H9 (cell line): ENCODE data around the gene AIF1. TPM values are rescaled to one million over a fixed set of nuclear protein-coding genes. Genes with fewer than 3 reads are reported as not detected.

Experiments
- DNase-seq: peaks from one replicate; pipeline ENCODE4 v3.0.0-alpha.2; 2017
- H2AFZ ChIP-seq: one replicate; pipeline ENCODE4 v1.6.1; 2013; ENCODE audit warnings: mild to moderate bottlenecking, low read length, control low read depth, moderate library complexity
- H2AK5ac ChIP-seq: 2 replicates; pipeline ENCODE4 v1.6.1; 2013; ENCODE audit warnings: low read length, control low read depth, mixed read lengths; ENCODE audit not compliant: insufficient read length
- H2BK120ac ChIP-seq: one replicate; pipeline ENCODE4 v1.6.1; 2013; ENCODE audit warnings: low read depth, mild to moderate bottlenecking, low read length, control low read depth, inconsistent platforms; ENCODE audit not compliant: poor library complexity, severe bottlenecking
- H2BK12ac ChIP-seq: 2 replicates; pipeline ENCODE4 v1.6.1; 2013; ENCODE audit warnings: low read length, control low read depth, mixed read lengths, low read depth; ENCODE audit not compliant: insufficient read length
- H2BK15ac ChIP-seq: 2 replicates; pipeline ENCODE4 v1.6.1; 2013; ENCODE audit warnings: low read depth, low read length, control low read depth
- H2BK20ac ChIP-seq: one replicate; pipeline ENCODE4 v1.6.1; 2013; ENCODE audit warnings: low read depth, mild to moderate bottlenecking, low read length, control low read depth, inconsistent platforms; ENCODE audit not compliant: poor library complexity, severe bottlenecking
- H2BK5ac ChIP-seq: 2 replicates; pipeline ENCODE4 v1.6.1; 2013; ENCODE audit warnings: low read length, control low read depth, mixed read lengths; ENCODE audit not compliant: insufficient read length
- H3K14ac ChIP-seq: 2 replicates; pipeline ENCODE4 v1.6.1; 2013; ENCODE audit warnings: low read length, control low read depth; ENCODE audit not compliant: insufficient read depth
- H3K18ac ChIP-seq: 2 replicates; pipeline ENCODE4 v1.6.1; 2013; ENCODE audit warnings: low read depth, mild to moderate bottlenecking, mixed read lengths, low read length, control low read depth; ENCODE audit not compliant: insufficient read length
- H3K23ac ChIP-seq: 2 replicates; pipeline ENCODE4 v1.6.1; 2013; ENCODE audit warnings: low read length, control low read depth, mixed read lengths, low read depth; ENCODE audit not compliant: insufficient read length
- H3K23me2 ChIP-seq: 2 replicates; pipeline ENCODE4 v1.6.1; 2013; ENCODE audit warnings: low read depth, mild to moderate bottlenecking, mixed read lengths, low read length, control low read depth; ENCODE audit not compliant: insufficient read length, poor library complexity, severe bottlenecking
- H3K27ac ChIP-seq: 2 replicates; pipeline ENCODE4 v1.5.1; 2013; ENCODE audit warnings: low read length, control low read depth, mixed read lengths, low read depth; ENCODE audit not compliant: insufficient read length
- H3K27me3 ChIP-seq: 2 replicates; pipeline ENCODE4 v1.6.1; 2013; ENCODE audit warnings: low read length, control low read depth, inconsistent platforms; ENCODE audit not compliant: insufficient read depth
- H3K4ac ChIP-seq: 2 replicates; pipeline ENCODE4 v1.6.1; 2013; ENCODE audit warnings: low read depth, mild to moderate bottlenecking, control low read depth, inconsistent platforms, low read length, moderate library complexity
- H3K4me1 ChIP-seq: 2 replicates; pipeline ENCODE4 v1.6.1; 2013; ENCODE audit warnings: low read length, control low read depth, inconsistent platforms; ENCODE audit not compliant: insufficient read depth
- H3K4me2 ChIP-seq: 2 replicates; pipeline ENCODE4 v1.6.1; 2013; ENCODE audit warnings: low read length, control low read depth, mixed read lengths; ENCODE audit not compliant: insufficient read length, insufficient read depth
- H3K56ac ChIP-seq: 2 replicates; pipeline ENCODE4 v1.6.1; 2013; ENCODE audit warnings: low read depth, mild to moderate bottlenecking, mixed read lengths, low read length, control low read depth; ENCODE audit not compliant: insufficient read length
- H3K79me1 ChIP-seq: 2 replicates; pipeline ENCODE4 v1.6.1; 2013; ENCODE audit warnings: low read depth, mild to moderate bottlenecking, moderate library complexity, low read length, control low read depth, inconsistent platforms; ENCODE audit not compliant: insufficient read depth, poor library complexity, severe bottlenecking
- H3K79me2 ChIP-seq: 2 replicates; pipeline ENCODE4 v1.6.1; 2013; ENCODE audit warnings: low read length, control low read depth, inconsistent platforms; ENCODE audit not compliant: insufficient read depth
- H3K9ac ChIP-seq: 2 replicates; pipeline ENCODE4 v1.6.1; 2013; ENCODE audit warnings: low read length, control low read depth, mixed read lengths; ENCODE audit not compliant: insufficient read length; ENCODE audit errors: extremely low read depth
- H3K9me3 ChIP-seq: one replicate; pipeline ENCODE4 v1.6.1; 2013; ENCODE audit warnings: low read depth, low read length, inconsistent platforms; ENCODE audit not compliant: control insufficient read depth
- H3T11ph ChIP-seq: one replicate; pipeline ENCODE4 v1.6.1; 2013; ENCODE audit warnings: mild to moderate bottlenecking, low read length, control low read depth, inconsistent platforms
- H4K20me1 ChIP-seq: one replicate; pipeline ENCODE4 v1.6.1; 2013; ENCODE audit not compliant: control insufficient read depth, insufficient read length, insufficient read depth
- H4K5ac ChIP-seq: 2 replicates; pipeline ENCODE4 v1.6.1; 2013; ENCODE audit warnings: low read depth, mild to moderate bottlenecking, mixed read lengths, low read length, control low read depth; ENCODE audit not compliant: insufficient read length
- H4K8ac ChIP-seq: replicated peaks from 2 replicates; pipeline ENCODE4 v1.6.1; 2013; ENCODE audit warnings: low read length, control low read depth, mixed read lengths, low read depth; ENCODE audit not compliant: insufficient read length
- H4K91ac ChIP-seq: 2 replicates; pipeline ENCODE4 v1.6.1; 2013; ENCODE audit warnings: low read depth, mild to moderate bottlenecking, moderate library complexity, mixed read lengths, low read length, control low read depth; ENCODE audit not compliant: insufficient read length
- H3K27ac Mint-ChIP-seq, 3 experiments: 2 replicates in 2 of 3; 3 replicates in 1 of 3; pipeline ENCODE4 v1.8.0; 2020 to 2021; ENCODE audit warnings: mixed read lengths in 3 of 3, mild to moderate bottlenecking in 1 of 3, moderate library complexity in 1 of 3
- H3K27me3 Mint-ChIP-seq: 2 replicates; pipeline ENCODE4 v1.8.0; 2021; ENCODE audit warnings: low read depth, mild to moderate bottlenecking, moderate library complexity, mixed read lengths
- H3K36me3 Mint-ChIP-seq, 3 experiments: 2 replicates in 2 of 3; 3 replicates in 1 of 3; pipeline ENCODE4 v1.8.0; 2020 to 2021; ENCODE audit warnings: low read depth in 3 of 3, mixed read lengths in 3 of 3; ENCODE audit not compliant: insufficient read depth in 1 of 3
- H3K4me1 Mint-ChIP-seq, 2 experiments: 2 replicates each; pipeline ENCODE4 v1.8.0; 2020; ENCODE audit warnings: mixed read lengths in 2 of 2
- H3K4me3 Mint-ChIP-seq, 2 experiments: 2 replicates in 1 of 2; 3 replicates in 1 of 2; pipeline ENCODE4 v1.8.0; 2020 to 2021; ENCODE audit warnings: mild to moderate bottlenecking in 2 of 2, mixed read lengths in 2 of 2, moderate library complexity in 1 of 2
- H3K9me3 Mint-ChIP-seq, 2 experiments: 2 replicates in 1 of 2; 3 replicates in 1 of 2; pipeline ENCODE4 v1.8.0; 2020; ENCODE audit warnings: mild to moderate bottlenecking in 2 of 2, mixed read lengths in 2 of 2, moderate library complexity in 1 of 2
- WGBS: extraction: QIAGEN DNeasy Blood & Tissue Kit; methylation state at CpG from one replicate; pipeline ENCODE4 v1.1.7; 2013; ENCODE audit warnings: missing lambda C conversion rate, low lambda C conversion rate, mixed read lengths; ENCODE audit not compliant: insufficient read length; ENCODE audit errors: extremely low coverage; 5-methylcytosine and 5-hydroxymethylcytosine counted together
- total RNA-seq: library from RNA; stranded (reverse); gene quantifications from 2 replicates; pipeline ENCODE4 v1.2.1, GENCODE V29; 2021
- TF ChIP-seq, protein P1 (sequence below): fragments of 200-600 bp; sonication (generic); conservative IDR thresholded peaks from 3 replicates; pipeline ENCODE4 v1.8.0; 2021; ENCODE audit warnings: antibody characterized with exemption, mild to moderate bottlenecking

AIF1 gene
- total RNA-seq, 1 experiment from 2014 or later: 4.2 TPM

DNA sequence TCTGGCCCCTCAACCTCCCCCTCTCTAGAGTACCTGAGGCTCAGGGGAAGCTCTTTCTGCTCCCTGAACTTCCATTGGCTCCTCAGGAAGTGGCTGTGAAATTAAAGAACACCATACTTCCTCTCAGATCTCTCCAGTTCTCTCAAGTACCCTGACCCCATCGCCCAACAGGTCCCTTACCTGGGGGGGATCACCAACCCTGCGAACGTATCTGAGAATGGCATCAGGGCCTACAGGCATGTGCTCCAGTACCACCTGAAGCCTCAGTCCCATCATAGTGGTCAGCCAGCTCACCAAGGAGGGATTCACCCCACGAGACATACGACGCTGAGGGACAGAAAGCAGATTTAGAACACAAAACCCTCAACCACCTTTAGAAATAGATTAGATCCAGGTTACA lies 25.6 kb downstream of the AIF1 start:
- no peak overlapping the region for H3K4me2 ChIP-seq
- H2BK20ac ChIP-seq: no peak overlapping the region
- no peaks in the 10 kb centered on the region for H3K79me2 ChIP-seq
- no peak overlapping the region for H4K91ac ChIP-seq
- WGBS: no CpG with 5 or more reads among the region's 6 CpGs
- no peak overlapping the region for H2BK120ac ChIP-seq
- no peaks in the 10 kb centered on the region for H3K79me1 ChIP-seq
- H3K9ac ChIP-seq: no peak overlapping the region
- H2AFZ ChIP-seq: no peak overlapping the region
- no peaks in the 10 kb centered on the region for H3K4me1 ChIP-seq
- H3K23me2 ChIP-seq: no peaks in the 10 kb centered on the region
- TF ChIP-seq, protein P1, sequence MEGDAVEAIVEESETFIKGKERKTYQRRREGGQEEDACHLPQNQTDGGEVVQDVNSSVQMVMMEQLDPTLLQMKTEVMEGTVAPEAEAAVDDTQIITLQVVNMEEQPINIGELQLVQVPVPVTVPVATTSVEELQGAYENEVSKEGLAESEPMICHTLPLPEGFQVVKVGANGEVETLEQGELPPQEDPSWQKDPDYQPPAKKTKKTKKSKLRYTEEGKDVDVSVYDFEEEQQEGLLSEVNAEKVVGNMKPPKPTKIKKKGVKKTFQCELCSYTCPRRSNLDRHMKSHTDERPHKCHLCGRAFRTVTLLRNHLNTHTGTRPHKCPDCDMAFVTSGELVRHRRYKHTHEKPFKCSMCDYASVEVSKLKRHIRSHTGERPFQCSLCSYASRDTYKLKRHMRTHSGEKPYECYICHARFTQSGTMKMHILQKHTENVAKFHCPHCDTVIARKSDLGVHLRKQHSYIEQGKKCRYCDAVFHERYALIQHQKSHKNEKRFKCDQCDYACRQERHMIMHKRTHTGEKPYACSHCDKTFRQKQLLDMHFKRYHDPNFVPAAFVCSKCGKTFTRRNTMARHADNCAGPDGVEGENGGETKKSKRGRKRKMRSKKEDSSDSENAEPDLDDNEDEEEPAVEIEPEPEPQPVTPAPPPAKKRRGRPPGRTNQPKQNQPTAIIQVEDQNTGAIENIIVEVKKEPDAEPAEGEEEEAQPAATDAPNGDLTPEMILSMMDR: no peak
- no peaks in the 10 kb centered on the region for H3K9me3 ChIP-seq
- no peak overlapping the region for H2BK5ac ChIP-seq
- H4K8ac ChIP-seq: no peak overlapping the region
- H4K5ac ChIP-seq: no peak overlapping the region
- no peaks in the 10 kb centered on the region for H3K27me3 ChIP-seq
- Mint-ChIP-seq H3K27me3 (no peaks in the 10 kb centered on the region), H3K4me1 (no peaks in the 10 kb centered on the region), H3K27ac (no peak overlapping the region; a peak in 1 of 7 replicates), H3K9me3 (no peaks in the 10 kb centered on the region), H3K4me3 (no peak overlapping the region), H3K36me3 (peaks cover 48 to 89% (median 82%) of the 10 kb centered on the region in 3 experiments)
- no peak overlapping the region for H3K14ac ChIP-seq
- no peak overlapping the region for H3K27ac ChIP-seq
- no peak overlapping the region for H3K4ac ChIP-seq
- no peak overlapping the region for H3T11ph ChIP-seq
- no peak overlapping the region for H2BK15ac ChIP-seq
- DNase-seq: no peak
- H3K18ac ChIP-seq: no peak overlapping the region
- no peak overlapping the region for H2BK12ac ChIP-seq
- peaks cover 2% of the 10 kb centered on the region for H4K20me1 ChIP-seq
- H3K56ac ChIP-seq: no peak overlapping the region
- H2AK5ac ChIP-seq: no peak overlapping the region
- H3K23ac ChIP-seq: no peak overlapping the region
